HCT116 (cell line): ENCODE measurements around the gene NDUFB7. TPM values are rescaled to one million over a fixed set of nuclear protein-coding genes. Genes with fewer than 3 reads are reported as not detected.
A peak's percentile ranks its signal among the peaks of the same experiment; 100 is the strongest.

Source experiments
- ATAC-seq: fragments of 200-7000 bp; cut with Tn5 transposase; 2 replicates; pipeline ENCODE4 v1.9.1; 2020; ENCODE audit warnings: mild to moderate bottlenecking, moderate library complexity
- BruUV-seq: library from RNA; stranded (reverse); fragments of 400-500 nt; replicated peaks from 2 replicates; lab custom pipeline; 2021; lab: Mats Ljungman, UMichigan
- CTCF ChIA-PET: fragments of 300-600 bp; sonication (Branson Sonifier 250); formaldehyde crosslinking; loops from one replicate; lab custom pipeline; 2021; ENCODE audit warnings: antibody characterized with exemption; lab: Charles Lee
- POLR2A ChIA-PET: fragments of 300-600, 350-600 bp; sonication (Branson Sonifier 250); formaldehyde crosslinking; loops from one replicate; lab custom pipeline; 2021; ENCODE audit warnings: antibody characterized with exemption; lab: Charles Lee
- RAD21 ChIA-PET, 2 experiments: fragments of 300-600 bp; sonication (Branson Sonifier 250); formaldehyde crosslinking; loops; one replicate each; lab custom pipeline; 2023; ENCODE audit warnings: low total read pairs in 2 of 2; ENCODE audit not compliant: uncharacterized antibody in 2 of 2, unreplicated experiment in 2 of 2, low non-redundant PET in 1 of 2; lab: Charles Lee
- DNase-seq: peaks from one replicate; pipeline ENCODE4 v3.0.0-alpha.2; 2010; ENCODE audit warnings: low read depth, low spot score
- H2AFZ ChIP-seq: fragments of 200-600 bp; shearing (Covaris generic), sonication (generic); 2 replicates; pipeline ENCODE4 v1.6.1; 2017; ENCODE audit warnings: low read depth, mixed run types, mixed read lengths, antibody characterized with exemption, low read length; ENCODE audit not compliant: poor library complexity, severe bottlenecking
- H3K27ac ChIP-seq: 2 replicates; pipeline ENCODE4 v1.5.1; 2012; ENCODE audit warnings: low read depth, low read length
- H3K27me3 ChIP-seq: fragments of 200-600 bp; sonication (generic); 2 replicates; pipeline ENCODE4 v1.6.1; 2016; ENCODE audit warnings: mixed run types, low read length, mixed read lengths; ENCODE audit not compliant: insufficient read depth
- H3K36me3 ChIP-seq, 2 experiments: fragments of 200-500 bp in 1 of 2; fragments of 200-600 bp in 1 of 2; sonication (Bioruptor generic) in 1 of 2; sonication (generic) in 1 of 2; 2 replicates each; pipeline versions ENCODE4 v1.5.1 to v1.6.1; 2014 to 2016; ENCODE audit warnings: low read length in 2 of 2, inconsistent platforms in 1 of 2, mixed read lengths in 1 of 2, mixed run types in 1 of 2; ENCODE audit not compliant: insufficient read depth in 2 of 2, control insufficient read depth in 1 of 2
- H3K4me1 ChIP-seq, 2 experiments: fragments of 200-600 bp in 1 of 2; sonication (generic) in 1 of 2; 2 replicates each; pipeline versions ENCODE4 v1.5.1 to v1.6.1; 2012 to 2017; ENCODE audit warnings: low read length in 2 of 2, inconsistent platforms in 1 of 2, mild to moderate bottlenecking in 1 of 2, mixed read lengths in 1 of 2, mixed run types in 1 of 2, moderate library complexity in 1 of 2; ENCODE audit not compliant: insufficient read depth in 2 of 2, control insufficient read depth in 1 of 2
- H3K4me2 ChIP-seq: fragments of 200-600 bp; sonication (generic); 2 replicates; pipeline ENCODE4 v1.6.1; 2017; ENCODE audit warnings: mixed run types, low read length, mixed read lengths
- H3K4me3 ChIP-seq, 2 experiments: fragments of 200-600 bp in 1 of 2; sonication (generic) in 1 of 2; replicated peaks in 1 of 2; 2 replicates each; pipeline ENCODE4 v1.5.1; 2011 to 2016; ENCODE audit warnings: low read length in 2 of 2, control low read depth in 1 of 2, low read depth in 1 of 2, mild to moderate bottlenecking in 1 of 2, mixed read lengths in 1 of 2, mixed run types in 1 of 2
- H3K79me2 ChIP-seq: fragments of 200-600 bp; sonication (generic); 2 replicates; pipeline ENCODE4 v1.6.1; 2017; ENCODE audit warnings: mild to moderate bottlenecking, mixed run types, low read length, moderate library complexity, mixed read lengths; ENCODE audit not compliant: insufficient read depth
- H3K9ac ChIP-seq: fragments of 200-600 bp; sonication (generic); 2 replicates; pipeline ENCODE4 v1.6.1; 2016; ENCODE audit warnings: low read length, mixed read lengths
- H3K9me2 ChIP-seq: fragments of 200-600 bp; sonication (generic), shearing (Covaris generic); 2 replicates; pipeline ENCODE4 v1.6.1; 2017; ENCODE audit warnings: mixed run types, mild to moderate bottlenecking, moderate library complexity; ENCODE audit not compliant: insufficient read depth
- H3K9me3 ChIP-seq, 2 experiments: fragments of 200-500 bp in 1 of 2; fragments of 200-600 bp in 1 of 2; sonication (Bioruptor generic) in 1 of 2; sonication (generic) in 1 of 2; 2 replicates each; pipeline ENCODE4 v1.6.1; 2014 to 2017; ENCODE audit warnings: low read length in 2 of 2, mixed read lengths in 2 of 2, inconsistent platforms in 1 of 2, low read depth in 1 of 2, mild to moderate bottlenecking in 1 of 2, mixed run types in 1 of 2, moderate library complexity in 1 of 2; ENCODE audit not compliant: control insufficient read depth in 1 of 2, insufficient read depth in 1 of 2
- H4K20me1 ChIP-seq: fragments of 200-600 bp; sonication (generic), shearing (Covaris generic); 2 replicates; pipeline ENCODE4 v1.6.1; 2017; ENCODE audit warnings: mixed run types, mild to moderate bottlenecking, moderate library complexity; ENCODE audit not compliant: insufficient read depth
- CEBPB ChIP-seq: IDR thresholded peaks from 2 replicates; pipeline ENCODE4 v1.6.1; 2012; ENCODE audit warnings: low read depth
- CTCF ChIP-seq, 3 experiments: fragments of 200-600 bp in 1 of 3; sonication (generic) in 1 of 3; IDR thresholded peaks in 2 of 3; conservative IDR thresholded peaks in 1 of 3; 2 replicates each; pipeline ENCODE4 v1.5.1; 2012 to 2017; ENCODE audit warnings: low read depth in 2 of 3, low read length in 2 of 3, antibody characterized with exemption in 1 of 3, borderline replicate concordance in 1 of 3, control low read depth in 1 of 3, mild to moderate bottlenecking in 1 of 3, mixed read lengths in 1 of 3, mixed run types in 1 of 3, moderate library complexity in 1 of 3; ENCODE audit not compliant: insufficient read depth in 1 of 3
- EGR1 ChIP-seq: IDR thresholded peaks from 2 replicates; pipeline ENCODE4 v1.6.1; 2012; ENCODE audit warnings: low read depth
- ELF1 ChIP-seq: IDR thresholded peaks from 2 replicates; pipeline ENCODE4 v1.6.1; 2012; ENCODE audit warnings: low read depth, borderline replicate concordance
- EZH2phosphoT487 ChIP-seq: fragments of 200-600 bp; IDR thresholded peaks from 2 replicates; pipeline ENCODE4 v1.6.1; 2018; ENCODE audit warnings: antibody characterized with exemption, borderline replicate concordance
- JUND ChIP-seq: IDR thresholded peaks from 2 replicates; pipeline ENCODE4 v1.6.1; 2012
- POLR2A ChIP-seq: IDR thresholded peaks from 2 replicates; pipeline ENCODE4 v1.7.0; 2011; ENCODE audit warnings: borderline replicate concordance; ENCODE audit not compliant: insufficient read depth, insufficient read length; ENCODE audit errors: extremely low read depth
- POLR2AphosphoS5 ChIP-seq: IDR thresholded peaks from 2 replicates; pipeline ENCODE4 v1.6.1; 2011; ENCODE audit warnings: mild to moderate bottlenecking, low read depth, low read length, moderate library complexity
- SIN3A ChIP-seq: IDR thresholded peaks from 2 replicates; pipeline ENCODE4 v1.6.1; 2012; ENCODE audit warnings: low read depth
- SRF ChIP-seq: IDR thresholded peaks from 2 replicates; pipeline ENCODE4 v1.6.1; 2012; ENCODE audit warnings: low read depth
- ZNF274 ChIP-seq: fragments of 200-500 bp; sonication (Bioruptor generic); IDR thresholded peaks from 2 replicates; pipeline ENCODE4 v1.6.1; 2014; ENCODE audit warnings: mild to moderate bottlenecking, low read depth, low read length, inconsistent platforms
- intact Hi-C: fragments of 100-400 bp; cut with micrococcal nuclease; formaldehyde crosslinking; loops from 2 replicates; pipeline ENCODE4 v1.10.0; 2022
- total RNA-seq: library from RNA; stranded (reverse); gene quantifications from one replicate; pipeline ENCODE4 v1.2.1, GENCODE V29; 2021; ENCODE audit not compliant: unreplicated experiment
- TF ChIP-seq, protein P1 (sequence below): IDR thresholded peaks from 2 replicates; pipeline ENCODE4 v1.6.1; 2012; ENCODE audit warnings: low read depth

NDUFB7 gene
- total RNA-seq, 1 experiment from 2014 or later: 167 TPM

DNA sequence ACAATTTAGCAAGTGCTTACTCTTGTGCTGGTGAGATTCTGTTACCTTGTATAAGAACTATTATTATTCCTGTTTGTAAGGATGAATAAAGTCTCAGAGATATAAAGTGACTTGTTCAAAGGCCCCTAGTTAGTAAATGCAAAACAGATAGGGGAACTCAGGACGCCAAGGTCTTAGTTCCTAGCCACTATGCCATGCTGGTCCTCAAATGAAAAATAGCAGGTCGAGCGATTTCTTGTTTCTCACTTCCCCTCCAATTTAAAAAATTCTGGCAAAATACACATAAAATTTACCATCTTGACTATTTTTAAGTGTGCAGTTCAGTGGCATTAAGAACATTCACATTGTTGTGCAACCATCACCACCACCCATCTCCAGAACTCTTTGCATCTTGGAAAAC, 41.4 kb downstream of the NDUFB7 start:
- H3K9me3 ChIP-seq: no peaks in the 10 kb centered on the region
- H3K36me3 ChIP-seq: 0 out of 4 replicates have a peak, but pooled peaks cover 0 to 2% of the 10 kb centered on the region in 2 experiments
- DNase-seq (no peak), ATAC-seq (no peak)
- BruUV-seq: no TSS peak
- H3K4me2 ChIP-seq: peak overlapping the region; percentile 80
- H3K27me3 ChIP-seq: no peaks in the 10 kb centered on the region
- H2AFZ ChIP-seq: no peak overlapping the region
- no peaks in the 10 kb centered on the region for H3K9me2 ChIP-seq
- H4K20me1 ChIP-seq: 0 out of 2 replicates have a peak, but pooled peaks cover 5% of the 10 kb centered on the region
- CTCF ChIA-PET: no interaction called here
- peak overlapping the region; percentile 84 to 99 for H3K4me3 ChIP-seq
- H3K9ac ChIP-seq: peak overlapping the region; percentile 80
- POLR2A ChIA-PET: no interaction called here
- peaks cover 56% of the 10 kb centered on the region for H3K79me2 ChIP-seq
- TF ChIP-seq EGR1 (no peak), CEBPB (no peak), ELF1 (no peak), ZNF274 (no peak), SIN3A (no peak), CTCF (IDR thresholded peaks at IDR 0.05 in 2 of 3, conservative IDR thresholded peaks at IDR 0.05 in 1 of 3; ENCODE audit: borderline replicate concordance in 1 of 3, insufficient read depth in 1 of 3, low read depth in 2 of 3, low read length in 2 of 3) (no peak), JUND (no peak), SRF (no peak), EZH2phosphoT487 (no peak), POLR2AphosphoS5 (no peak), POLR2A (no peak)
- TF ChIP-seq, protein P1, sequence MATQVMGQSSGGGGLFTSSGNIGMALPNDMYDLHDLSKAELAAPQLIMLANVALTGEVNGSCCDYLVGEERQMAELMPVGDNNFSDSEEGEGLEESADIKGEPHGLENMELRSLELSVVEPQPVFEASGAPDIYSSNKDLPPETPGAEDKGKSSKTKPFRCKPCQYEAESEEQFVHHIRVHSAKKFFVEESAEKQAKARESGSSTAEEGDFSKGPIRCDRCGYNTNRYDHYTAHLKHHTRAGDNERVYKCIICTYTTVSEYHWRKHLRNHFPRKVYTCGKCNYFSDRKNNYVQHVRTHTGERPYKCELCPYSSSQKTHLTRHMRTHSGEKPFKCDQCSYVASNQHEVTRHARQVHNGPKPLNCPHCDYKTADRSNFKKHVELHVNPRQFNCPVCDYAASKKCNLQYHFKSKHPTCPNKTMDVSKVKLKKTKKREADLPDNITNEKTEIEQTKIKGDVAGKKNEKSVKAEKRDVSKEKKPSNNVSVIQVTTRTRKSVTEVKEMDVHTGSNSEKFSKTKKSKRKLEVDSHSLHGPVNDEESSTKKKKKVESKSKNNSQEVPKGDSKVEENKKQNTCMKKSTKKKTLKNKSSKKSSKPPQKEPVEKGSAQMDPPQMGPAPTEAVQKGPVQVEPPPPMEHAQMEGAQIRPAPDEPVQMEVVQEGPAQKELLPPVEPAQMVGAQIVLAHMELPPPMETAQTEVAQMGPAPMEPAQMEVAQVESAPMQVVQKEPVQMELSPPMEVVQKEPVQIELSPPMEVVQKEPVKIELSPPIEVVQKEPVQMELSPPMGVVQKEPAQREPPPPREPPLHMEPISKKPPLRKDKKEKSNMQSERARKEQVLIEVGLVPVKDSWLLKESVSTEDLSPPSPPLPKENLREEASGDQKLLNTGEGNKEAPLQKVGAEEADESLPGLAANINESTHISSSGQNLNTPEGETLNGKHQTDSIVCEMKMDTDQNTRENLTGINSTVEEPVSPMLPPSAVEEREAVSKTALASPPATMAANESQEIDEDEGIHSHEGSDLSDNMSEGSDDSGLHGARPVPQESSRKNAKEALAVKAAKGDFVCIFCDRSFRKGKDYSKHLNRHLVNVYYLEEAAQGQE: no peak
- peaks cover 12 to 48% of the 10 kb centered on the region in 2 experiments for H3K4me1 ChIP-seq
- no peak overlapping the region; the same call in 1 of the 2 replicates for H3K27ac ChIP-seq
- intact Hi-C loops: no loop called here
- RAD21 ChIA-PET: no interaction called here
